Activated T-cell treated with anti-CD3 and anti-CD28 coated beads, Interleukin-2, amount 50 U/mL, for 1 hour (primary cell): ENCODE measurements around the gene MN1.

Experiments
- DNase-seq: peaks from one replicate; pipeline ENCODE4 v3.0.0-alpha.2; 2020

MN1 gene

GRCh38 chr22:27801616-27802345, at the start of gene MN1:
Gene MN1, minus strand, starts transcription at chr22:27801756. Its CDS starts 1,213 bp downstream, at chr22:27800543.
- peak; percentile 70 for DNase-seq

- no peak for DNase-seq
Observed at GRCh38 chr22:27850000-27850521, 48.5 kb upstream of the MN1 start.

GRCh38 chr22:27848005-27848404, 46.4 kb upstream of the MN1 start:
- DNase-seq = no peak

GRCh38 chr22:27846910-27847309, 45.4 kb upstream of the MN1 start:
- DNase-seq = no peak

GRCh38 chr22:27846248-27846757, 44.7 kb upstream of the MN1 start:
- no peak for DNase-seq

GRCh38 chr22:27845644-27846043, 44.1 kb upstream of the MN1 start:
- no peak for DNase-seq

GRCh38 chr22:27844656-27845591, 43.4 kb upstream of the MN1 start:
- no peak for DNase-seq

- no peak for DNase-seq
Observed at GRCh38 chr22:27844256-27844655, 42.7 kb upstream of the MN1 start.

- DNase-seq = no peak
Observed at GRCh38 chr22:27843441-27843840, 41.9 kb upstream of the MN1 start.

- DNase-seq = no peak
Observed at GRCh38 chr22:27842669-27843431, 41.3 kb upstream of the MN1 start.

- DNase-seq = no peak
Observed at GRCh38 chr22:27842201-27842600, 40.6 kb upstream of the MN1 start.

GRCh38 chr22:27840436-27840835, 38.9 kb upstream of the MN1 start:
- DNase-seq = no peak

GRCh38 chr22:27839057-27839660, 37.6 kb upstream of the MN1 start:
- DNase-seq = no peak

- no peak for DNase-seq
Observed at GRCh38 chr22:27836181-27836580, 34.6 kb upstream of the MN1 start.

GRCh38 chr22:27835446-27835845, 33.9 kb upstream of the MN1 start:
- DNase-seq = no peak

- no peak for DNase-seq
Observed at GRCh38 chr22:27834364-27835185, 33.0 kb upstream of the MN1 start.

GRCh38 chr22:27833803-27834202, 32.2 kb upstream of the MN1 start:
- DNase-seq = no peak

- DNase-seq = no peak
Observed at GRCh38 chr22:27832606-27833005, 31.1 kb upstream of the MN1 start.

- no peak for DNase-seq
Observed at GRCh38 chr22:27829620-27830019, 28.1 kb upstream of the MN1 start.

GRCh38 chr22:27827604-27828587, 26.3 kb upstream of the MN1 start:
- DNase-seq = no peak
